IMR-90 (cell line): ENCODE results near the gene LIX1. TPM values are rescaled to one million over a fixed set of nuclear protein-coding genes. Genes with fewer than 3 reads are reported as not detected.

ENCODE experiments used
- POLR2A ChIP-seq: IDR thresholded peaks from 2 replicates; pipeline ENCODE4 v1.6.1; 2012; ENCODE audit warnings: mild to moderate bottlenecking, low read depth, low read length
- polyA plus RNA-seq, 3 experiments: library from polyadenylated mRNA; depleted of rRNA; stranded (reverse); fragments of >200 nt; gene quantifications; 2 replicates each; pipeline ENCODE4 v1.2.3, GENCODE V29; 2012; ENCODE audit warnings: low replicate concordance in 1 of 3
- total RNA-seq: library from RNA; depleted of rRNA; stranded (reverse); fragments of >200 nt; gene quantifications from 2 replicates; pipeline ENCODE4 v1.2.3, GENCODE V29; 2012
- TF ChIP-seq, protein P1 (sequence below): conservative IDR thresholded peaks from 2 replicates; pipeline ENCODE4 v1.5.1; 2012; ENCODE audit warnings: mild to moderate bottlenecking, low read depth, low read length, improper control_type of control experiment

Gene LIX1
- total and polyA plus RNA-seq, 2 of the 4 experiments (the other 2 are of a cell fraction), result not detected

DNA sequence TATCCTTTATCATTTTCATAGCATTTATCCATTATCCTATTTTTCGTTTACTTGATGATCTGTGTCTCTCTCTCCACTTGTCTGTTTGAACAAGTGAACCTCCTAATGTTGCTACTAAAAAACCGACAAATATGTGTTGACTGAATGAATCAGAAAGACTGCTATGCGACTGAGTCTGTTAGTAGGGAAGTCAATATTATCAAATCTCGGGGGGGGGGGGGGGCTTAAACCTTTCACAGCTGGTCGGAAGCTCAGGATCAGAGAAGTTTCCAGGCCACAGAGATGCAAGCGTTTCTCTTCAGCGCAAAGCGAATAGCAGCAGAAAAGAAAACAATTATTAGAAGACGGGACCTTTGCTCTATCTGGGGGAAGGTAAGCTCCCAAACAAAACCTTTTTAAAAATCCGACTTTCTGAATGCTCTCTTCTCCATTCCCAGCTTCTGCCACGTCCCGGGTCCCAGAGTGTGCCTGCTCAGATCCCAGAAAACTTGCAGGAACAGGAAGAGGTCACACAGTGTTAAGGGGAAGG is 40.2 kb upstream of the LIX1 start (continued):
- TF ChIP-seq, protein P1, sequence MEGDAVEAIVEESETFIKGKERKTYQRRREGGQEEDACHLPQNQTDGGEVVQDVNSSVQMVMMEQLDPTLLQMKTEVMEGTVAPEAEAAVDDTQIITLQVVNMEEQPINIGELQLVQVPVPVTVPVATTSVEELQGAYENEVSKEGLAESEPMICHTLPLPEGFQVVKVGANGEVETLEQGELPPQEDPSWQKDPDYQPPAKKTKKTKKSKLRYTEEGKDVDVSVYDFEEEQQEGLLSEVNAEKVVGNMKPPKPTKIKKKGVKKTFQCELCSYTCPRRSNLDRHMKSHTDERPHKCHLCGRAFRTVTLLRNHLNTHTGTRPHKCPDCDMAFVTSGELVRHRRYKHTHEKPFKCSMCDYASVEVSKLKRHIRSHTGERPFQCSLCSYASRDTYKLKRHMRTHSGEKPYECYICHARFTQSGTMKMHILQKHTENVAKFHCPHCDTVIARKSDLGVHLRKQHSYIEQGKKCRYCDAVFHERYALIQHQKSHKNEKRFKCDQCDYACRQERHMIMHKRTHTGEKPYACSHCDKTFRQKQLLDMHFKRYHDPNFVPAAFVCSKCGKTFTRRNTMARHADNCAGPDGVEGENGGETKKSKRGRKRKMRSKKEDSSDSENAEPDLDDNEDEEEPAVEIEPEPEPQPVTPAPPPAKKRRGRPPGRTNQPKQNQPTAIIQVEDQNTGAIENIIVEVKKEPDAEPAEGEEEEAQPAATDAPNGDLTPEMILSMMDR, result no peak
- TF ChIP-seq POLR2A, result no peak
